Naive B cell (primary cell): ENCODE measurements around the gene TSPAN9. TPM values are rescaled to one million over a fixed set of nuclear protein-coding genes. Genes with fewer than 3 reads are reported as not detected.

ENCODE experiments used
- ATAC-seq, 2 donors: fragments of 150-1000 bp; cut with Tn5 transposase; 2 replicates each; pipeline ENCODE4 v1.10.0; 2021; ENCODE audit warnings: low read depth in 2 of 2, mild to moderate bottlenecking in 2 of 2, moderate library complexity in 2 of 2
- DNase-seq: peaks from one replicate; pipeline ENCODE4 v3.0.0; 2022
- H3K27ac Mint-ChIP-seq, 6 donors: one replicate each; pipeline ENCODE4 v1.8.0; 2020 to 2022; ENCODE audit warnings: mild to moderate bottlenecking in 6 of 6, mixed read lengths in 6 of 6, moderate library complexity in 5 of 6, inconsistent platforms in 2 of 6
- H3K27me3 Mint-ChIP-seq, 3 donors: one replicate each; pipeline ENCODE4 v1.8.0; 2021 to 2022; ENCODE audit warnings: mixed read lengths in 3 of 3, mild to moderate bottlenecking in 1 of 3
- H3K36me3 Mint-ChIP-seq, 2 donors: one replicate each; pipeline ENCODE4 v1.8.0; 2020 to 2022; ENCODE audit warnings: mixed read lengths in 2 of 2, inconsistent platforms in 1 of 2, mild to moderate bottlenecking in 1 of 2
- H3K4me1 Mint-ChIP-seq, 3 donors: one replicate each; pipeline ENCODE4 v1.8.0; 2020 to 2022; ENCODE audit warnings: mixed read lengths in 3 of 3, inconsistent platforms in 1 of 3, mild to moderate bottlenecking in 1 of 3, moderate library complexity in 1 of 3
- H3K4me3 Mint-ChIP-seq, 8 donors: one replicate each; pipeline ENCODE4 v1.8.0; 2020 to 2022; ENCODE audit warnings: mild to moderate bottlenecking in 8 of 8, mixed read lengths in 8 of 8, moderate library complexity in 8 of 8, inconsistent platforms in 2 of 8
- H3K9me3 Mint-ChIP-seq, 7 donors: one replicate each; pipeline ENCODE4 v1.8.0; 2020 to 2022; ENCODE audit warnings: mixed read lengths in 7 of 7, mild to moderate bottlenecking in 5 of 7, inconsistent platforms in 2 of 7, moderate library complexity in 1 of 7
- polyA plus RNA-seq, 6 donors: library from polyadenylated mRNA; unstranded; fragments of 300-500 nt; fragmentation: Illumina TruSeq; gene quantifications; one replicate each; pipeline ENCODE4 v1.2.3, GENCODE V29; 2021; ENCODE audit warnings: low read depth in 6 of 6

TSPAN9 gene
- polyA plus RNA-seq, 6 donors from 2014 or later, result 0.26 to 0.49 (median 0.41) TPM; not detected in 2

- DNase-seq, result no peak
- H3K4me3 Mint-ChIP-seq, result no peak overlapping the region
- peak overlapping the region in 1 of 6 donors; percentile 59 for H3K27ac Mint-ChIP-seq
- peaks cover 4 to 22% (median 9%) of the 10 kb centered on the region in 3 donors for H3K4me1 Mint-ChIP-seq
- no peak for ATAC-seq
- peaks cover 5 to 21% (median 15%) of the 10 kb centered on the region in 3 donors for H3K27me3 Mint-ChIP-seq
- H3K36me3 Mint-ChIP-seq, result no peaks in the 10 kb centered on the region
- H3K9me3 Mint-ChIP-seq, result no peaks in the 10 kb centered on the region
Measured at GRCh38 chr12:3217683-3218079, 140.5 kb downstream of the TSPAN9 start.

- no peak for ATAC-seq
- H3K4me1 Mint-ChIP-seq, result peaks cover 4 to 22% (median 9%) of the 10 kb centered on the region in 3 donors
- H3K9me3 Mint-ChIP-seq, result no peaks in the 10 kb centered on the region
- H3K4me3 Mint-ChIP-seq, result peak overlapping the region in 3 of 8 donors; percentile 22 to 88 (median 24)
- no peak for DNase-seq
- H3K27ac Mint-ChIP-seq, result peak overlapping the region in 1 of 6 donors; percentile 59
- H3K36me3 Mint-ChIP-seq, result no peaks in the 10 kb centered on the region
- peaks cover 5 to 16% (median 11%) of the 10 kb centered on the region in 3 donors for H3K27me3 Mint-ChIP-seq
Measured at GRCh38 chr12:3218228-3219171, 141.3 kb downstream of the TSPAN9 start.

GRCh38 chr12:3219233-3219632, 142.1 kb downstream of the TSPAN9 start:
- ATAC-seq (no peak), DNase-seq (no peak)
- H3K27ac Mint-ChIP-seq, result peak overlapping the region in 1 of 6 donors; percentile 51
- peak overlapping the region in 1 of 8 donors; percentile 76 for H3K4me3 Mint-ChIP-seq
- peaks cover 4 to 22% (median 9%) of the 10 kb centered on the region in 3 donors for H3K4me1 Mint-ChIP-seq
- no peaks in the 10 kb centered on the region for H3K36me3 Mint-ChIP-seq
- H3K9me3 Mint-ChIP-seq, result no peaks in the 10 kb centered on the region
- H3K27me3 Mint-ChIP-seq, result peaks cover under 1 to 11% (median 7%) of the 10 kb centered on the region in 3 donors

GRCh38 chr12:3220382-3221321, 143.5 kb downstream of the TSPAN9 start:
- peaks cover 10 to 20% (median 16%) of the 10 kb centered on the region in 3 donors for H3K4me1 Mint-ChIP-seq
- H3K27me3 Mint-ChIP-seq, result peaks cover 0 to 6% (median 6%) of the 10 kb centered on the region in 3 donors
- no peaks in the 10 kb centered on the region for H3K9me3 Mint-ChIP-seq

GRCh38 chr12:3222306-3222705, 145.1 kb downstream of the TSPAN9 start:
- H3K27ac Mint-ChIP-seq, result peak overlapping the region in 1 of 6 donors; percentile 11
- no peak overlapping the region for H3K4me3 Mint-ChIP-seq
- H3K36me3 Mint-ChIP-seq, result no peaks in the 10 kb centered on the region
- DNase-seq, result no peak
- ATAC-seq, result no peak
- H3K27me3 Mint-ChIP-seq, result peaks cover 0 to 6% (median 6%) of the 10 kb centered on the region in 3 donors
- peaks cover 16 to 30% (median 28%) of the 10 kb centered on the region in 3 donors for H3K4me1 Mint-ChIP-seq
- no peaks in the 10 kb centered on the region for H3K9me3 Mint-ChIP-seq

More at GRCh38 chr12:3220382-3221321, 143.5 kb downstream of the TSPAN9 start:
- peak overlapping the region in 1 of 8 donors; percentile 4 for H3K4me3 Mint-ChIP-seq
- no peak for DNase-seq
- ATAC-seq, result no peak
- H3K27ac Mint-ChIP-seq, result peak overlapping the region in 3 of 6 donors; percentile 6 to 43 (median 12)
- H3K36me3 Mint-ChIP-seq, result no peaks in the 10 kb centered on the region

GRCh38 chr12:3222979-3223378, 145.8 kb downstream of the TSPAN9 start:
- Mint-ChIP-seq H3K4me1 (peaks cover 17 to 36% (median 29%) of the 10 kb centered on the region in 3 donors), H3K27me3 (peaks cover 0 to 6% (median 6%) of the 10 kb centered on the region in 3 donors), H3K9me3 (no peaks in the 10 kb centered on the region), H3K27ac (no peak overlapping the region), H3K4me3 (no peak overlapping the region), H3K36me3 (no peaks in the 10 kb centered on the region)
- DNase-seq, result no peak
- no peak for ATAC-seq

GRCh38 chr12:3223601-3224529, 146.7 kb downstream of the TSPAN9 start:
- DNase-seq, result no peak
- Mint-ChIP-seq H3K27ac (peak overlapping the region in 1 of 6 donors; percentile 11), H3K9me3 (peaks cover 0 to 3% (median 2%) of the 10 kb centered on the region in 7 donors), H3K4me1 (peaks cover 12 to 36% (median 28%) of the 10 kb centered on the region in 3 donors), H3K4me3 (peak overlapping the region in 1 of 8 donors; percentile 80), H3K27me3 (peaks cover 0 to 6% (median 4%) of the 10 kb centered on the region in 3 donors), H3K36me3 (peaks cover 0 to 4% of the 10 kb centered on the region in 2 donors)
- ATAC-seq, result no peak

GRCh38 chr12:3224530-3224903, 147.3 kb downstream of the TSPAN9 start:
- Mint-ChIP-seq H3K4me3 (peak overlapping the region in 1 of 8 donors; percentile 63), H3K36me3 (peaks cover 0 to 11% of the 10 kb centered on the region in 2 donors), H3K4me1 (peaks cover 14 to 43% (median 34%) of the 10 kb centered on the region in 3 donors), H3K27me3 (peaks cover 0 to 6% (median 5%) of the 10 kb centered on the region in 3 donors), H3K9me3 (peaks cover 0 to 8% (median 3%) of the 10 kb centered on the region in 7 donors), H3K27ac (no peak overlapping the region)
- DNase-seq (no peak), ATAC-seq (no peak)

GRCh38 chr12:3225154-3225795, 148.1 kb downstream of the TSPAN9 start:
- Mint-ChIP-seq H3K4me1 (peaks cover 17 to 50% (median 42%) of the 10 kb centered on the region in 3 donors), H3K36me3 (peaks cover 0 to 12% of the 10 kb centered on the region in 2 donors), H3K9me3 (peaks cover 0 to 8% (median 3%) of the 10 kb centered on the region in 7 donors), H3K27me3 (peaks cover 0 to 6% (median 5%) of the 10 kb centered on the region in 3 donors), H3K4me3 (peak overlapping the region in 3 of 8 donors; percentile 46 to 78 (median 63)), H3K27ac (peak overlapping the region in 2 of 6 donors; percentile 43 to 87)
- DNase-seq (no peak), ATAC-seq (peak; percentile 30 to 46)

GRCh38 chr12:3225796-3226180, 148.6 kb downstream of the TSPAN9 start:
- peaks cover 0 to 8% (median 3%) of the 10 kb centered on the region in 7 donors for H3K9me3 Mint-ChIP-seq
- H3K36me3 Mint-ChIP-seq, result peaks cover 0 to 12% of the 10 kb centered on the region in 2 donors
- H3K27ac Mint-ChIP-seq, result peak overlapping the region in 1 of 6 donors; percentile 87
- no peak for DNase-seq
- peaks cover 0 to 6% (median 5%) of the 10 kb centered on the region in 3 donors for H3K27me3 Mint-ChIP-seq
- no peak for ATAC-seq
- H3K4me3 Mint-ChIP-seq, result peak overlapping the region in 3 of 8 donors; percentile 46 to 78 (median 63)
- peaks cover 20 to 53% (median 45%) of the 10 kb centered on the region in 3 donors for H3K4me1 Mint-ChIP-seq

GRCh38 chr12:3226264-3226663, 149.1 kb downstream of the TSPAN9 start:
- Mint-ChIP-seq H3K4me1 (peaks cover 20 to 53% (median 45%) of the 10 kb centered on the region in 3 donors), H3K36me3 (peaks cover 0 to 12% of the 10 kb centered on the region in 2 donors), H3K27me3 (peaks cover 0 to 6% (median 5%) of the 10 kb centered on the region in 3 donors), H3K9me3 (peaks cover 0 to 8% (median 3%) of the 10 kb centered on the region in 7 donors), H3K4me3 (peak overlapping the region in 1 of 8 donors; percentile 63), H3K27ac (peak overlapping the region in 1 of 6 donors; percentile 87)
- DNase-seq (no peak), ATAC-seq (no peak)
